ENCODE results near the gene MC5R. TPM values are rescaled to one million over a fixed set of nuclear protein-coding genes. Genes with fewer than 3 reads are reported as not detected.

MC5R gene
- not detected for total RNA-seq

- H3K27me3 Mint-ChIP-seq: peaks cover 20% of the 10 kb centered on the region
- no peaks in the 10 kb centered on the region for H3K9me3 Mint-ChIP-seq
- no peaks in the 10 kb centered on the region for H3K36me3 Mint-ChIP-seq
- peaks cover 9% of the 10 kb centered on the region for H3K4me1 Mint-ChIP-seq (ENCODE audit: low read depth)
- ChIA-PET POLR2A (no interaction called here), CTCF (interaction anchor here (0.6 to 2.3 kb wide), 16 partner anchors 10 to 355 kb away, joined by 3 to 51 read pairs (median 3); no protein-coding TSS in a partner anchor)
- intact Hi-C loops (cut with micrococcal nuclease): loop anchor here (1.0 kb wide), 1 partner anchor 262 kb away; no protein-coding TSS in a partner anchor
- no peak within 1 kb of the TSS for H3K4me3 Mint-ChIP-seq
- H3K27ac Mint-ChIP-seq: no peak within 1 kb of the TSS
- peak; percentile 80 for DNase-seq
These were observed at the start of gene MC5R for GRCh38 chr18:13823707-13824395. TSS of gene MC5R (plus strand) at chr18:13824149. CDS start at chr18:13825766, 1,617 bp downstream.

GRCh38 chr18:13775058-13775457 lies 48.9 kb upstream of the MC5R start:
- peaks cover 21% of the 10 kb centered on the region for H3K9me3 Mint-ChIP-seq
- no peaks in the 10 kb centered on the region for H3K36me3 Mint-ChIP-seq
- CTCF ChIA-PET: no interaction called here
- H3K4me1 Mint-ChIP-seq (ENCODE audit: low read depth): no peaks in the 10 kb centered on the region
- peaks cover 8% of the 10 kb centered on the region for H3K27me3 Mint-ChIP-seq
- intact Hi-C loops (cut with micrococcal nuclease): no loop called here
- H3K4me3 Mint-ChIP-seq: no peak overlapping the region
- DNase-seq: no peak
- POLR2A ChIA-PET: no interaction called here
- no peak overlapping the region for H3K27ac Mint-ChIP-seq

DNA sequence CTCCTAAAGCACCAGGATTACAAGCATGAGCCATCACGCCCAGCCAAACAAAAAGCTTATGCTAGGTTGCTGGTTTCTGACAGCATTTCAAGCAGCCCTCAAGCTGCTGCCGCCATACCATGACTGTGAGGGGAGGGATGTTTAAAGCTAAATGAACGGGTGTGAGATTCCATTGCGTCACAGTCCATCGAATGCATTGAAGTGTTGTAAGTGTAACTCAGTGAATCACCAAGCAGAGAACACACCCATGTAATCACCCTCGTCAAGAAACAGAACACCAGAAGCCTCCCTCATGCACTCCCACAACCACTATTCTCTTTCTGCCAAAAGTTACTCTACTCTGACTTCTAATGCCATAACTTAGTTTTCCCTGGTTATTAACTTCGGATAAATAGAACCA lies 32.8 kb upstream of the MC5R start:
- ChIA-PET POLR2A (no interaction called here), CTCF (no interaction called here)
- H3K9me3 Mint-ChIP-seq: peaks cover 8% of the 10 kb centered on the region
- H3K36me3 Mint-ChIP-seq: no peaks in the 10 kb centered on the region
- intact Hi-C loops (cut with micrococcal nuclease): no loop called here
- H3K4me1 Mint-ChIP-seq (ENCODE audit: low read depth): no peaks in the 10 kb centered on the region
- peaks cover 14% of the 10 kb centered on the region for H3K27me3 Mint-ChIP-seq
- no peak for DNase-seq
- H3K4me3 Mint-ChIP-seq: no peak overlapping the region
- no peak overlapping the region for H3K27ac Mint-ChIP-seq

DNA sequence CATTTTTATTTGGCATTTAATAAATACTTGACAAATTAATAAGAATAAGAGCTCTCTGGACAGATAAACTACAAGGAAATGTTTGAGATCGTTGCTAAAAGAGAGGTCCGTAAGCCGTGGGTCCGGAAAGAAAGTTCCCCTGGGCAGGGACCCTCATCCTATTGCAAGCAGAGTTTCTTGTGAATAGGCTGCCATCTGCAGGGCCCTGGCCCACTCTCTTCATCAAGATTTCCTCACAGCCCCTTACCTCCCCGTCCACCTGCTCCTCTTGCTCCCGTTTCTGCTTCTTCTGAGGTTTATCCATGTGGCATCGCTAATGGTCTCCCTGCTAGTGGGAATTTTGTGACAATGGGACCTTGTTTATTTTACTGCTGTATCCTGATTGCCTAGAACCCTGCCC lies 30.1 kb upstream of the MC5R start:
- intact Hi-C loops (cut with micrococcal nuclease): no loop called here
- Mint-ChIP-seq H3K4me1 (ENCODE audit: low read depth) (no peaks in the 10 kb centered on the region), H3K36me3 (no peaks in the 10 kb centered on the region), H3K27ac (no peak overlapping the region), H3K4me3 (no peak overlapping the region), H3K27me3 (peaks cover 24% of the 10 kb centered on the region), H3K9me3 (no peaks in the 10 kb centered on the region)
- ChIA-PET POLR2A (no interaction called here), CTCF (no interaction called here)
- no peak for DNase-seq

DNA sequence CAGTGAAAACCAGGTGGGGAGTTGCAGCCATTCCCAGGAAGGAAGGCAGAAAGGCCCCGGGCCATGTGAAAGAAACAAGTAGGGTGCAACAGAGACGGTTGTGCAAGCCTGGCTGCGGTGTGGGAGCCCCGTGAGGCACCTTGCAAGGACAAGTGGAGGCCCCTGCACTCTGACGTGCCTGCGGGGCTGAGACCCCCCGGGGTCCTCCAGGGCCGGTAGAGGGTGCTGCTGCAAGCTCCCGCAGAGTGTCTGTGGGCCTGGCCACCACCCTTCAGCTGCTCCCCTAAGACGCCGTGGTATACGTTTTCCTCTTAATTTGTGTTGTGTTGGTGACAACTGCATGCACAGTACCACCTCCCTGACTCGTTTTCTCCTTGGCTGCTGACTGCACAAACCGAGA lies 27.4 kb upstream of the MC5R start:
- peaks cover 33% of the 10 kb centered on the region for H3K27me3 Mint-ChIP-seq
- CTCF ChIA-PET: interaction anchor here (3.1 kb wide), 1 partner anchor 16 kb away, joined by 8 read pairs; no protein-coding TSS in a partner anchor
- DNase-seq: no peak
- no peak overlapping the region for H3K27ac Mint-ChIP-seq
- H3K4me1 Mint-ChIP-seq (ENCODE audit: low read depth): peaks cover 4% of the 10 kb centered on the region
- intact Hi-C loops (cut with micrococcal nuclease): no loop called here
- no peak overlapping the region for H3K4me3 Mint-ChIP-seq
- POLR2A ChIA-PET: no interaction called here
- no peaks in the 10 kb centered on the region for H3K9me3 Mint-ChIP-seq
- H3K36me3 Mint-ChIP-seq: no peaks in the 10 kb centered on the region

DNA sequence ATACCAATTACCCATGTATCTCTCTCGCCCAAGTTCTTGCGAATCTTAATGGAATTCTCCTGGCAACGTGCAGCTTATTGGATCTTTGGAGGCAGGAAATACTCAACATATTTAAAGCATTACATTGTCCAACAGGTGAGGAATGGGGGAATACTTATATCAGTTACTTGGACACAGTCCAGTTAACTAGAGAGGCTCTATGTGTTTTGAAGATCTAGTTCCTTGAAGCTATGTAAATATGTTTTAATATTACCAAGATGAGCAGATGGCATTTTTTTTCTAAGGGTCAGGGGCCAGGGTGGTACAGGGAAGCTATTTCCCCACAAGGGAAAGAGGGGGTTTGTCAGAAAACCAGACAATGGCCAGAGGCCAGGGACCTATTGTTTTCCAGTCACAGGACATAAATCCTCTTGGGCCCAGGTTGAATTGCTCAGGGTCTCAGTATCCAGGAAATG lies 26.8 kb upstream of the MC5R start:
- H3K27ac Mint-ChIP-seq: no peak overlapping the region
- no peaks in the 10 kb centered on the region for H3K9me3 Mint-ChIP-seq
- CTCF ChIA-PET: interaction anchor here (3.1 kb wide), 1 partner anchor 16 kb away, joined by 8 read pairs; no protein-coding TSS in a partner anchor
- peaks cover 35% of the 10 kb centered on the region for H3K27me3 Mint-ChIP-seq
- peaks cover 4% of the 10 kb centered on the region for H3K4me1 Mint-ChIP-seq (ENCODE audit: low read depth)
- H3K4me3 Mint-ChIP-seq: no peak overlapping the region
- POLR2A ChIA-PET: interaction anchor here (0.6 kb wide), 1 partner anchor 260 kb away, joined by 3 read pairs; no protein-coding TSS in a partner anchor
- intact Hi-C loops (cut with micrococcal nuclease): no loop called here
- no peak for DNase-seq
- no peaks in the 10 kb centered on the region for H3K36me3 Mint-ChIP-seq

GRCh38 chr18:13799396-13799795 lies 24.6 kb upstream of the MC5R start:
- intact Hi-C loops (cut with micrococcal nuclease): no loop called here
- H3K27ac Mint-ChIP-seq: no peak overlapping the region
- H3K36me3 Mint-ChIP-seq: no peaks in the 10 kb centered on the region
- no peak for DNase-seq
- no peaks in the 10 kb centered on the region for H3K9me3 Mint-ChIP-seq
- no peak overlapping the region for H3K4me3 Mint-ChIP-seq
- H3K27me3 Mint-ChIP-seq: peaks cover 50% of the 10 kb centered on the region
- CTCF ChIA-PET: interaction anchor here (3.1 kb wide), 1 partner anchor 14 kb away, joined by 8 read pairs; no protein-coding TSS in a partner anchor
- H3K4me1 Mint-ChIP-seq (ENCODE audit: low read depth): peaks cover 4% of the 10 kb centered on the region
- POLR2A ChIA-PET: no interaction called here

- H3K27me3 Mint-ChIP-seq: peaks cover 58% of the 10 kb centered on the region
These were observed 23.3 kb upstream of the MC5R start for GRCh38 chr18:13800505-13801259.

DNA sequence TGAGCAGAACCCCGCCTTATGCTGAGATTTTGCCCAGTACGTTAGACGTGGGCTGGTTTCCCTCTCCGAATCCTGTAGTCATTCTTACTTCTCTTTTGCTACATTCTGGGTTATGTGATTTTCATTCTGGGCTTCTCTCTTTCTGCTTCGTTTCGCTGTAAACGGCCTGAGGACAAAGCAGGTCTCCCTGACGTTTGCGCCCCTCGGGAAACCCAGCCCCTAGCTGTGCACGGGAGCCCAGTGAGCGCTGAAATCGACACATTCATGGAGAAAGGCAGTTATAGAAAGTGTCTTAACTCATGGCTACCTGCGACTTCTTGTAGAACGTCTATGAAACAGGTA lies 22.7 kb upstream of the MC5R start:
- Mint-ChIP-seq H3K4me3 (peak overlapping the region; percentile 1), H3K27me3 (peaks cover 59% of the 10 kb centered on the region), H3K9me3 (no peaks in the 10 kb centered on the region), H3K36me3 (no peaks in the 10 kb centered on the region), H3K4me1 (ENCODE audit: low read depth) (peaks cover 4% of the 10 kb centered on the region), H3K27ac (no peak overlapping the region)
- ChIA-PET CTCF (interaction anchor here (1.0 to 1.5 kb wide), 2 partner anchors 12 to 243 kb away, joined by 3 read pairs; no protein-coding TSS in a partner anchor), POLR2A (no interaction called here)
- no peak for DNase-seq
- intact Hi-C loops (cut with micrococcal nuclease): loop anchor here (2.0 kb wide), 1 partner anchor 242 kb away; no protein-coding TSS in a partner anchor

More at GRCh38 chr18:13800505-13801259, 23.3 kb upstream of the MC5R start:
- peak; percentile 76 for DNase-seq
- Mint-ChIP-seq H3K36me3 (no peaks in the 10 kb centered on the region), H3K4me1 (ENCODE audit: low read depth) (peaks cover 4% of the 10 kb centered on the region), H3K4me3 (peak overlapping the region; percentile 1), H3K9me3 (no peaks in the 10 kb centered on the region), H3K27ac (no peak overlapping the region)
- CTCF ChIA-PET: interaction anchor here (0.6 to 1.0 kb wide), 2 partner anchors 13 to 526 kb away, joined by 3 read pairs; no protein-coding TSS in a partner anchor
- intact Hi-C loops (cut with micrococcal nuclease): loop anchor here (2.0 kb wide), 1 partner anchor 242 kb away; no protein-coding TSS in a partner anchor
- POLR2A ChIA-PET: no interaction called here

- intact Hi-C loops (cut with micrococcal nuclease): no loop called here
- H3K36me3 Mint-ChIP-seq: no peaks in the 10 kb centered on the region
- CTCF ChIA-PET: interaction anchor here (3.8 kb wide), 1 partner anchor 9 kb away, joined by 37 read pairs; no protein-coding TSS in a partner anchor
These were observed 19.6 kb upstream of the MC5R start for GRCh38 chr18:13804305-13804704.

GRCh38 chr18:13808294-13809042 lies 15.5 kb upstream of the MC5R start:
- intact Hi-C loops (cut with micrococcal nuclease): no loop called here
- H3K36me3 Mint-ChIP-seq: no peaks in the 10 kb centered on the region
- CTCF ChIA-PET: interaction anchor here (0.7 kb wide), 1 partner anchor 22 kb away, joined by 3 read pairs; no protein-coding TSS in a partner anchor
- POLR2A ChIA-PET: no interaction called here
- no peak for DNase-seq
- no peaks in the 10 kb centered on the region for H3K9me3 Mint-ChIP-seq
- H3K27me3 Mint-ChIP-seq: peaks cover 18% of the 10 kb centered on the region
- no peaks in the 10 kb centered on the region for H3K4me1 Mint-ChIP-seq (ENCODE audit: low read depth)
- H3K4me3 Mint-ChIP-seq: no peak overlapping the region
- no peak overlapping the region for H3K27ac Mint-ChIP-seq

More at GRCh38 chr18:13804305-13804704, 19.6 kb upstream of the MC5R start:
- H3K4me1 Mint-ChIP-seq (ENCODE audit: low read depth): peaks cover 4% of the 10 kb centered on the region
- H3K4me3 Mint-ChIP-seq: no peak overlapping the region
- no peak for DNase-seq
- H3K27ac Mint-ChIP-seq: no peak overlapping the region
- peaks cover 41% of the 10 kb centered on the region for H3K27me3 Mint-ChIP-seq
- POLR2A ChIA-PET: no interaction called here
- no peaks in the 10 kb centered on the region for H3K9me3 Mint-ChIP-seq

GRCh38 chr18:13809043-13809430 lies 14.9 kb upstream of the MC5R start:
- ChIA-PET CTCF (no interaction called here), POLR2A (no interaction called here)
- Mint-ChIP-seq H3K36me3 (no peaks in the 10 kb centered on the region), H3K27ac (no peak overlapping the region), H3K27me3 (peaks cover 16% of the 10 kb centered on the region), H3K4me1 (ENCODE audit: low read depth) (no peaks in the 10 kb centered on the region), H3K4me3 (no peak overlapping the region), H3K9me3 (no peaks in the 10 kb centered on the region)
- intact Hi-C loops (cut with micrococcal nuclease): no loop called here
- DNase-seq: no peak
